SK-N-SH treated with all-trans-retinoic acid at 6 μM for 48 hours (cell line): ENCODE results near the gene TFF3.

Experiments used
- ATAC-seq: fragments of 200-7000 bp; cut with Tn5 transposase; 3 replicates; pipeline ENCODE4 v1.9.1; 2020; ENCODE audit warnings: mild to moderate bottlenecking, moderate library complexity
- ARNTL ChIP-seq: fragments of 450-650 bp; formaldehyde crosslinking; IDR thresholded peaks from 2 replicates; pipeline ENCODE4 v1.5.0; 2020; ENCODE audit warnings: low read depth, mild to moderate bottlenecking, moderate library complexity, borderline replicate concordance
- BACH2 ChIP-seq: fragments of 250-450 bp; sonication (Bioruptor Pico); IDR thresholded peaks from 2 replicates; pipeline ENCODE4 v1.9.0; 2021; ENCODE audit warnings: mild to moderate bottlenecking, borderline replicate concordance
- CSDC2 ChIP-seq: fragments of 250-450 bp; sonication (Bioruptor Pico); IDR thresholded peaks from 2 replicates; pipeline ENCODE4 v1.5.0; 2020; ENCODE audit warnings: mild to moderate bottlenecking, moderate library complexity
- ESRRG ChIP-seq: fragments of 250-450 bp; sonication (Bioruptor Pico); IDR thresholded peaks from 2 replicates; pipeline ENCODE4 v1.6.1; 2021; ENCODE audit warnings: mild to moderate bottlenecking
- GLIS3 ChIP-seq: fragments of 250-450 bp; sonication (Bioruptor Pico); IDR thresholded peaks from 2 replicates; pipeline ENCODE4 v1.5.0; 2020; ENCODE audit warnings: mild to moderate bottlenecking, moderate library complexity
- OSR1 ChIP-seq: fragments of 250-450 bp; sonication (Bioruptor Pico); IDR thresholded peaks from 2 replicates; pipeline ENCODE4 v1.8.0; 2022; ENCODE audit warnings: moderate library complexity, mild to moderate bottlenecking, inconsistent platforms
- PPARA ChIP-seq: fragments of 250-450 bp; sonication (Bioruptor Pico); IDR thresholded peaks from 2 replicates; pipeline ENCODE4 v1.5.0; 2020; ENCODE audit warnings: mild to moderate bottlenecking, borderline replicate concordance
- RARB ChIP-seq: fragments of 250-450 bp; sonication (Bioruptor Pico); IDR thresholded peaks from 2 replicates; pipeline ENCODE4 v1.8.0; 2021; ENCODE audit warnings: mild to moderate bottlenecking, moderate library complexity
- SNAI2 ChIP-seq: fragments of 250-450 bp; sonication (Bioruptor Pico); IDR thresholded peaks from 2 replicates; pipeline ENCODE4 v1.5.0; 2020; ENCODE audit warnings: mild to moderate bottlenecking, moderate library complexity
- TCF4 ChIP-seq: fragments of 250-450 bp; sonication (Bioruptor Pico); IDR thresholded peaks from 2 replicates; pipeline ENCODE4 v1.8.0; 2021; ENCODE audit warnings: mild to moderate bottlenecking, moderate library complexity, borderline replicate concordance
- TOX ChIP-seq: fragments of 250-450 bp; sonication (Bioruptor Pico); IDR thresholded peaks from 2 replicates; pipeline ENCODE4 v1.8.0; 2021; ENCODE audit warnings: mild to moderate bottlenecking, moderate library complexity, borderline replicate concordance
- ZC3H10 ChIP-seq: fragments of 250-450 bp; sonication (Bioruptor Pico); IDR thresholded peaks from 2 replicates; pipeline ENCODE4 v1.5.1; 2021; ENCODE audit warnings: mild to moderate bottlenecking, moderate library complexity
- ZFP3 ChIP-seq: fragments of 250-450 bp; sonication (Bioruptor Pico); IDR thresholded peaks from 2 replicates; pipeline ENCODE4 v1.5.0; 2020; ENCODE audit warnings: mild to moderate bottlenecking, moderate library complexity
- ZFP30 ChIP-seq: fragments of 450-650 bp; formaldehyde crosslinking; IDR thresholded peaks from 2 replicates; pipeline ENCODE4 v1.5.0; 2022; ENCODE audit warnings: mild to moderate bottlenecking, moderate library complexity
- ZNF565 ChIP-seq: fragments of 450-650 bp; formaldehyde crosslinking; conservative IDR thresholded peaks from 2 replicates; pipeline ENCODE4 v1.5.0; 2020; ENCODE audit warnings: low read depth, mild to moderate bottlenecking, moderate library complexity
- ZNF70 ChIP-seq: fragments of 450-650 bp; formaldehyde crosslinking; IDR thresholded peaks from 2 replicates; pipeline ENCODE4 v1.5.0; 2020; ENCODE audit warnings: mild to moderate bottlenecking, moderate library complexity
- ZNF8 ChIP-seq: fragments of 450-650 bp; formaldehyde crosslinking; IDR thresholded peaks from 2 replicates; pipeline ENCODE4 v1.5.0; 2020; ENCODE audit warnings: mild to moderate bottlenecking, moderate library complexity
- TF ChIP-seq, protein P1 (sequence below): fragments of 250-450 bp; sonication (Bioruptor Pico); IDR thresholded peaks from 2 replicates; pipeline ENCODE4 v1.8.0; 2021; ENCODE audit warnings: low read depth, mild to moderate bottlenecking, moderate library complexity, borderline replicate concordance
- TF ChIP-seq, protein P2 (sequence below): fragments of 250-450 bp; sonication (Bioruptor Pico); IDR thresholded peaks from 2 replicates; pipeline ENCODE4 v1.5.1; 2020; ENCODE audit warnings: low read depth, mild to moderate bottlenecking, moderate library complexity
- TF ChIP-seq, protein P3 (sequence below): fragments of 250-450 bp; sonication (Bioruptor Pico); IDR thresholded peaks from 2 replicates; pipeline ENCODE4 v1.8.0; 2020; ENCODE audit warnings: mild to moderate bottlenecking, moderate library complexity, borderline replicate concordance
- TF ChIP-seq, protein P4 (sequence below): fragments of 250-450 bp; sonication (Bioruptor Pico); IDR thresholded peaks from 2 replicates; pipeline ENCODE4 v1.5.1; 2021; ENCODE audit warnings: mild to moderate bottlenecking, moderate library complexity

The TFF3 gene

DNA sequence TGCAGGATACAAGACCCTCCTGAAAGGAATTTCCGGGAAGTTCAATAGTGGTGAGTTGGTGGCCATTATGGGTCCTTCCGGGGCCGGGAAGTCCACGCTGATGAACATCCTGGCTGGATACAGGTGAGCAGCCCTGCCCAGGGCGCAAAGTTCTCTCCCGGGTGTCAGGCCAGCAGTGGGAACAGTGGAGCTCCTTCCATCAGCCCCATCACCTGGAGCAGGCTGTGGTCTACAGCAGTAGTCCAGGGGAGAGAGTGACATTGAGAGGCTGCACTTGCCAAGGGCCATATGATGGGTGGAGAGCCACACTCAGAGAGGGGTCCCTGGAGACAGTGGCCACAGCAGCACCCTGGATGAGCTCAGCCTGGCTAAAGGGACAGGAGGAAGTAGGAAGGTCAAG is 44.1 kb downstream of the TFF3 start:
- ATAC-seq, result no peak
- TF ChIP-seq ZNF565 (CRISPR knock-in tag) (no peak), ZFP3 (CRISPR knock-in tag) (no peak)

DNA sequence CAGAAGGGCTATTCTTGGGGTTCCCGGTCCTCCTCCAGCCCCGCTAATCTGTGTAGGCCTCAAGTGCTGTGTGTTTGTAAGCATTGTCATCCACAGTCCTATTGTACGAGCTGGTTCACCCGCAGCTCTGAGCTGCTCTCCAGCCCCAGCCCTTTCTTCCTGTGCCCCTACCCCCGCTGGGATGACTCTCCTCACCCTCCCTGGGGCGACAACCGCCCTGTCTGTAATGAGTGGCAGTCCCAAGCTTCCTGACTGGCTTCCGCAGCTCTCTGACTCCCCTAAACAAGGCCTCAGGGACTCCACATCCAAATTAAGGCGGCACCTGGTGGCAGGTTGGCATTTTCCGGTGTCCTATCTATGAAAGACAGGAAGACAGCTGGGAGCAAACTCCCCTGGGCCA is 45.8 kb downstream of the TFF3 start:
- no peak for TF ChIP-seq PPARA (CRISPR knock-in tag)
- no peak for TF ChIP-seq GLIS3 (CRISPR knock-in tag)
- no peak for TF ChIP-seq ZFP3 (CRISPR knock-in tag)
- TF ChIP-seq ZNF70, result no peak
- TF ChIP-seq, protein P1, sequence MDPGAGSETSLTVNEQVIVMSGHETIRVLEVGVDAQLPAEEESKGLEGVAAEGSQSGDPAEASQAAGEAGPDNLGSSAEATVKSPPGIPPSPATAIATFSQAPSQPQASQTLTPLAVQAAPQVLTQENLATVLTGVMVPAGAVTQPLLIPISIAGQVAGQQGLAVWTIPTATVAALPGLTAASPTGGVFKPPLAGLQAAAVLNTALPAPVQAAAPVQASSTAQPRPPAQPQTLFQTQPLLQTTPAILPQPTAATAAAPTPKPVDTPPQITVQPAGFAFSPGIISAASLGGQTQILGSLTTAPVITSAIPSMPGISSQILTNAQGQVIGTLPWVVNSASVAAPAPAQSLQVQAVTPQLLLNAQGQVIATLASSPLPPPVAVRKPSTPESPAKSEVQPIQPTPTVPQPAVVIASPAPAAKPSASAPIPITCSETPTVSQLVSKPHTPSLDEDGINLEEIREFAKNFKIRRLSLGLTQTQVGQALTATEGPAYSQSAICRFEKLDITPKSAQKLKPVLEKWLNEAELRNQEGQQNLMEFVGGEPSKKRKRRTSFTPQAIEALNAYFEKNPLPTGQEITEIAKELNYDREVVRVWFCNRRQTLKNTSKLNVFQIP (CRISPR knock-in tag), result no peak
- no peak for TF ChIP-seq ZNF8 (CRISPR knock-in tag)
- TF ChIP-seq, protein P2, sequence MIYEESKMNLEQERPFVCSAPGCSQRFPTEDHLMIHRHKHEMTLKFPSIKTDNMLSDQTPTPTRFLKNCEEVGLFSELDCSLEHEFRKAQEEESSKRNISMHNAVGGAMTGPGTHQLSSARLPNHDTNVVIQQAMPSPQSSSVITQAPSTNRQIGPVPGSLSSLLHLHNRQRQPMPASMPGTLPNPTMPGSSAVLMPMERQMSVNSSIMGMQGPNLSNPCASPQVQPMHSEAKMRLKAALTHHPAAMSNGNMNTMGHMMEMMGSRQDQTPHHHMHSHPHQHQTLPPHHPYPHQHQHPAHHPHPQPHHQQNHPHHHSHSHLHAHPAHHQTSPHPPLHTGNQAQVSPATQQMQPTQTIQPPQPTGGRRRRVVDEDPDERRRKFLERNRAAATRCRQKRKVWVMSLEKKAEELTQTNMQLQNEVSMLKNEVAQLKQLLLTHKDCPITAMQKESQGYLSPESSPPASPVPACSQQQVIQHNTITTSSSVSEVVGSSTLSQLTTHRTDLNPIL (CRISPR knock-in tag), result no peak
- no peak for TF ChIP-seq TCF4 (CRISPR knock-in tag)
- TF ChIP-seq, protein P3, sequence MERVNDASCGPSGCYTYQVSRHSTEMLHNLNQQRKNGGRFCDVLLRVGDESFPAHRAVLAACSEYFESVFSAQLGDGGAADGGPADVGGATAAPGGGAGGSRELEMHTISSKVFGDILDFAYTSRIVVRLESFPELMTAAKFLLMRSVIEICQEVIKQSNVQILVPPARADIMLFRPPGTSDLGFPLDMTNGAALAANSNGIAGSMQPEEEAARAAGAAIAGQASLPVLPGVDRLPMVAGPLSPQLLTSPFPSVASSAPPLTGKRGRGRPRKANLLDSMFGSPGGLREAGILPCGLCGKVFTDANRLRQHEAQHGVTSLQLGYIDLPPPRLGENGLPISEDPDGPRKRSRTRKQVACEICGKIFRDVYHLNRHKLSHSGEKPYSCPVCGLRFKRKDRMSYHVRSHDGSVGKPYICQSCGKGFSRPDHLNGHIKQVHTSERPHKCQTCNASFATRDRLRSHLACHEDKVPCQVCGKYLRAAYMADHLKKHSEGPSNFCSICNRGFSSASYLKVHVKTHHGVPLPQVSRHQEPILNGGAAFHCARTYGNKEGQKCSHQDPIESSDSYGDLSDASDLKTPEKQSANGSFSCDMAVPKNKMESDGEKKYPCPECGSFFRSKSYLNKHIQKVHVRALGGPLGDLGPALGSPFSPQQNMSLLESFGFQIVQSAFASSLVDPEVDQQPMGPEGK, result no peak
- TF ChIP-seq, all 23 proteins: peak for 0
- ATAC-seq, result no peak

DNA sequence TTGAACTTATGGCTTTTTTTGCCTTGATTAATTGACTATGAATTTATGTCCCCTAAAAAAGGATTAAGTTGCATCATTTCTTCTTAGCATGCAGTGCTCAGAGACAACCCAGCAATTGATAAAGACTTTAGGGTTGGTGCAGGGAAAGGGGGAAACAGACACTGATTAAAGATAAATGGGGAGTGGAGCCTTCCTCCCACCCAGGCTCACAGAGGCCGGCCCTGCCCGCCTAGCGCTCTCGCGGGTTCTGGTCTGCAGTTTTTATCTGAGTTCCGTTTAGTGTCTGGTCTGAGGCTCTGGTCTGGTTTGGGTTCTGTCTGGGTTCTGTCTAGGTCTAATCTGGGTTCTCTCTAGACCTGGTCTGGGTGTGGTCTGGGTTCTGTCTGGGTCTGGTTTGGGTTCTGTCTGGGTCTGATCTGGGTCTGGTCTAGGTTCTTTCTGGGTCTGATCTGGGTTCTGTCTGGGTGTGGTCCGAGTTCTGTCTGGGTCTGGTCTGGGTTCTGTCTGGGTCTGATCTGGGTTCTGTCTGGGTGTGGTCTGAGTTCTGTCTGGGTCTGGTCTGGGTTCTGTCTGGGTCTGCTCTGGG is 48.1 kb downstream of the TFF3 start:
- TF ChIP-seq, protein P1 (CRISPR knock-in tag), result no peak
- no peak for TF ChIP-seq BACH2 (CRISPR knock-in tag)
- TF ChIP-seq, protein P4, sequence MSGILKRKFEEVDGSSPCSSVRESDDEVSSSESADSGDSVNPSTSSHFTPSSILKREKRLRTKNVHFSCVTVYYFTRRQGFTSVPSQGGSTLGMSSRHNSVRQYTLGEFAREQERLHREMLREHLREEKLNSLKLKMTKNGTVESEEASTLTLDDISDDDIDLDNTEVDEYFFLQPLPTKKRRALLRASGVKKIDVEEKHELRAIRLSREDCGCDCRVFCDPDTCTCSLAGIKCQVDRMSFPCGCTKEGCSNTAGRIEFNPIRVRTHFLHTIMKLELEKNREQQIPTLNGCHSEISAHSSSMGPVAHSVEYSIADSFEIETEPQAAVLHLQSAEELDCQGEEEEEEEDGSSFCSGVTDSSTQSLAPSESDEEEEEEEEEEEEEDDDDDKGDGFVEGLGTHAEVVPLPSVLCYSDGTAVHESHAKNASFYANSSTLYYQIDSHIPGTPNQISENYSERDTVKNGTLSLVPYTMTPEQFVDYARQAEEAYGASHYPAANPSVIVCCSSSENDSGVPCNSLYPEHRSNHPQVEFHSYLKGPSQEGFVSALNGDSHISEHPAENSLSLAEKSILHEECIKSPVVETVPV (CRISPR knock-in tag), result no peak
- TF ChIP-seq GLIS3 (CRISPR knock-in tag), result no peak
- TF ChIP-seq PPARA (CRISPR knock-in tag), result no peak
- TF ChIP-seq ZNF8 (CRISPR knock-in tag), result no peak
- no peak for ATAC-seq

DNA sequence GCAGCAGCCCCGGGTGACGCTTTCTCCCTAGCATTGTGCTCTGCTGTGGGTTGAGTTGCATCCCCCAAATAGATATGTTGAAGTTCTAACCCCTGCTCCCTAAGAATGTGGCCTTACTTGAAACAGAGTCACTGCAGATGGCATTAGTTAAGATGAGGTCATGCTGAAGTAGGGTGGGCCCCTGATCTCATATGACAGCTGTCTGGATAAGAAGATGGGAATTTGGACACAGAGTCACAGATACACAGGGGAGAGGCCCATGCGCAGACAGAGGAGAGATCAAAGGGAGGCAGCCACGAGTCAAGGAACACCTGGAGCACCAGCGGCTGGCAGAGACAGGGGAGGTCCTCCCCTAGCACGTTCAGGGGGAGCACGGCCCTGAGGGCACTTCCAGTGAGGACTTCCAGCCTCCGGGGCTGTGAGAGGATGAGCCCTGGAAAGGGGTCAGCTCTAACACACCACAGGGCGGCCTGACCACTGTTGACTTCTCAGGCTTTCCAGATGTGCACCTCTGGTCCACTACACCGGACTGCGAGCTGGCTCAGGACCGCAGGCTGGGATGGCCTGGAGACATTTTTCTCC is 49.9 kb downstream of the TFF3 start:
- TF ChIP-seq SNAI2 (CRISPR knock-in tag), result no peak
- TF ChIP-seq ARNTL (CRISPR knock-in tag), result no peak
- TF ChIP-seq CSDC2, result no peak
- no peak for TF ChIP-seq OSR1 (CRISPR knock-in tag)
- TF ChIP-seq, protein P2 (CRISPR knock-in tag), result no peak
- TF ChIP-seq ZFP30 (CRISPR knock-in tag), result no peak
- no peak for TF ChIP-seq RARB (CRISPR knock-in tag)
- no peak for TF ChIP-seq TCF4 (CRISPR knock-in tag)
- no peak for TF ChIP-seq ZC3H10 (CRISPR knock-in tag)
- no peak for TF ChIP-seq ESRRG (CRISPR knock-in tag)
- TF ChIP-seq TOX (CRISPR knock-in tag), result no peak
- TF ChIP-seq, protein P3, result no peak
- ATAC-seq, result no peak
